Peyer's patch (tissue), 4 donors: Measurements from ENCODE around the gene HIPK3. TPM values are rescaled to one million over a fixed set of nuclear protein-coding genes. Genes with fewer than 3 reads are reported as not detected.

Experiments used
- DNase-seq, 3 donors: peaks; one replicate each; pipeline ENCODE4 v3.0.0-alpha.2; 2017 to 2019
- H3K27ac ChIP-seq, 4 donors: fragments of 200-600 bp; sonication (generic); one replicate each; pipeline ENCODE4 v1.5.1; 2016 to 2019
- H3K27me3 ChIP-seq, 2 donors: fragments of 200-600 bp; sonication (generic); one replicate each; pipeline ENCODE4 v1.5.1; 2019
- H3K36me3 ChIP-seq, 3 donors: fragments of 200-600 bp; sonication (generic); one replicate each; pipeline ENCODE4 v1.5.1; 2016 to 2019
- H3K4me1 ChIP-seq, 4 donors: fragments of 200-600 bp; sonication (generic); one replicate each; pipeline ENCODE4 v1.5.1; 2016 to 2019
- H3K4me3 ChIP-seq, 4 donors: fragments of 200-600 bp; sonication (generic); 1 replicate in 3 of 4; 2 replicates in 1 of 4; pipeline ENCODE4 v1.5.1; 2016 to 2019; ENCODE audit warnings: mild to moderate bottlenecking in 1 of 4
- H3K9me3 ChIP-seq, 4 donors: fragments of 200-600 bp; sonication (generic); one replicate each; pipeline ENCODE4 v1.5.1; 2016 to 2019; ENCODE audit warnings: mild to moderate bottlenecking in 1 of 4
- POLR2A ChIP-seq, 2 donors: fragments of 450-650 bp; IDR thresholded peaks; one replicate each; pipeline ENCODE4 v1.5.1; 2017; ENCODE audit warnings: antibody characterized with exemption in 2 of 2, mild to moderate bottlenecking in 2 of 2, moderate library complexity in 2 of 2
- total RNA-seq, 4 donors: library from RNA; depleted of rRNA; stranded (reverse); fragments of >200 nt; gene quantifications; one replicate each; pipeline ENCODE4 v1.1.0, GENCODE V29; 2016
- TF ChIP-seq, protein P1 (sequence below), 6 experiments: fragments of 450-650 bp in 4 of 6; fragments of 200-600 bp in 2 of 6; sonication (generic) in 1 of 6; IDR thresholded peaks; one replicate each; pipeline ENCODE4 v1.5.1; 2017 to 2019; ENCODE audit warnings: antibody characterized with exemption in 6 of 6, mild to moderate bottlenecking in 3 of 6, moderate library complexity in 1 of 6

The HIPK3 gene
- total RNA-seq, 4 donors from 2014 or later = 87.8 to 123 (median 97.8) TPM

DNA sequence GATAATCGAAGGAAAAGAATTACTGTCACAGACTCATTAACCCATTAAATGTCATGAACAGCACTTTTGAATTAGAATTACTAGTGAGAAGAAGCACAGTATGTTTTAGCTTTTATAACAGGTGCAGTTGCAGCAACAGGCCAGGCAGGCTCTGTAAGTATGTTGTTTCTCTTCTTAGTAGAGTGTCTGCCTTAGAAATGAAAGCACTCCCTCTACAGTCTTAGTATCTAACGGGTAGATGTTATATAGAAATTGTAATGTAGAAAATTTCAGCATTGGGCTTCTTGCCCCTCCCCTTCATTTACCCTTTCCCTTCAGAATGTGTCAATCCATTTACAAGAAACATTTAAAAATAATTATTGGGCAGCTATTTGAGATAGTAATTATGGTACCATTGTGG lies 87.4 kb downstream of the HIPK3 start:
- H3K27me3 ChIP-seq = no peaks in the 10 kb centered on the region
- H3K4me3 ChIP-seq = no peak overlapping the region
- H3K4me1 ChIP-seq = no peaks in the 10 kb centered on the region
- no peak overlapping the region for H3K27ac ChIP-seq
- no peak for DNase-seq
- H3K36me3 ChIP-seq = peaks cover 3 to 84% (median 3%) of the 10 kb centered on the region in 3 donors
- H3K9me3 ChIP-seq = no peaks in the 10 kb centered on the region
- TF ChIP-seq, protein P1, sequence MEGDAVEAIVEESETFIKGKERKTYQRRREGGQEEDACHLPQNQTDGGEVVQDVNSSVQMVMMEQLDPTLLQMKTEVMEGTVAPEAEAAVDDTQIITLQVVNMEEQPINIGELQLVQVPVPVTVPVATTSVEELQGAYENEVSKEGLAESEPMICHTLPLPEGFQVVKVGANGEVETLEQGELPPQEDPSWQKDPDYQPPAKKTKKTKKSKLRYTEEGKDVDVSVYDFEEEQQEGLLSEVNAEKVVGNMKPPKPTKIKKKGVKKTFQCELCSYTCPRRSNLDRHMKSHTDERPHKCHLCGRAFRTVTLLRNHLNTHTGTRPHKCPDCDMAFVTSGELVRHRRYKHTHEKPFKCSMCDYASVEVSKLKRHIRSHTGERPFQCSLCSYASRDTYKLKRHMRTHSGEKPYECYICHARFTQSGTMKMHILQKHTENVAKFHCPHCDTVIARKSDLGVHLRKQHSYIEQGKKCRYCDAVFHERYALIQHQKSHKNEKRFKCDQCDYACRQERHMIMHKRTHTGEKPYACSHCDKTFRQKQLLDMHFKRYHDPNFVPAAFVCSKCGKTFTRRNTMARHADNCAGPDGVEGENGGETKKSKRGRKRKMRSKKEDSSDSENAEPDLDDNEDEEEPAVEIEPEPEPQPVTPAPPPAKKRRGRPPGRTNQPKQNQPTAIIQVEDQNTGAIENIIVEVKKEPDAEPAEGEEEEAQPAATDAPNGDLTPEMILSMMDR (IDR thresholded peaks at IDR 0.05) = no peak
- no peak for TF ChIP-seq POLR2A (IDR thresholded peaks at IDR 0.05)

- no peak overlapping the region for H3K4me3 ChIP-seq
- no peak for DNase-seq
- no peaks in the 10 kb centered on the region for H3K9me3 ChIP-seq
- TF ChIP-seq, protein P1 (IDR thresholded peaks at IDR 0.05) = no peak
- TF ChIP-seq POLR2A (IDR thresholded peaks at IDR 0.05) = no peak
- peaks cover 0 to 84% (median 3%) of the 10 kb centered on the region in 3 donors for H3K36me3 ChIP-seq
- H3K4me1 ChIP-seq = no peaks in the 10 kb centered on the region
- H3K27me3 ChIP-seq = no peaks in the 10 kb centered on the region
- no peak overlapping the region for H3K27ac ChIP-seq
Observed at GRCh38 chr11:33347490-33348125, 90.4 kb downstream of the HIPK3 start.

DNA sequence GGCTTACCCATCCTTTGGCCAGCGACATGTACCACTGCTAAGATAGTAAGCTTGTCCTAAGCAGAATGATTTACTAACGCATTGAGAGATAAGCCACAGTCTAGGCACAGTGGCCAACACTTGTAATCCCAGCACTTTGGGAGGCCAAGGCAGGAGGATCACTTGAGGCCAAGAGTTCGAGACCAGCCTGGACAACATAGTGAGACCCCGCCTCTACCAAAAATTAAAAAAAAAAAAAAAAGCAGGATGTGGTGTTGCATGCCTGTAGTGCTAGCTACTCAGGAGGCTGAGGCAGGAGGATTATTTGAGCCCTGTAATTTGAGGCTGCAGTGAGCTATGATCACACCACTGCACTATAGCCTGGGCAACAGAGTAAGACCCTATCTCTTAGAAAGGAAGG lies 93.1 kb downstream of the HIPK3 start:
- Histone ChIP-seq H3K27ac (no peak overlapping the region), H3K27me3 (no peaks in the 10 kb centered on the region), H3K9me3 (no peaks in the 10 kb centered on the region), H3K36me3 (peaks cover 0 to 88% (median 3%) of the 10 kb centered on the region in 3 donors), H3K4me1 (no peaks in the 10 kb centered on the region), H3K4me3 (no peak overlapping the region)
- DNase-seq = no peak
- TF ChIP-seq, protein P1 (IDR thresholded peaks at IDR 0.05) = no peak
- TF ChIP-seq POLR2A (IDR thresholded peaks at IDR 0.05) = no peak

DNA sequence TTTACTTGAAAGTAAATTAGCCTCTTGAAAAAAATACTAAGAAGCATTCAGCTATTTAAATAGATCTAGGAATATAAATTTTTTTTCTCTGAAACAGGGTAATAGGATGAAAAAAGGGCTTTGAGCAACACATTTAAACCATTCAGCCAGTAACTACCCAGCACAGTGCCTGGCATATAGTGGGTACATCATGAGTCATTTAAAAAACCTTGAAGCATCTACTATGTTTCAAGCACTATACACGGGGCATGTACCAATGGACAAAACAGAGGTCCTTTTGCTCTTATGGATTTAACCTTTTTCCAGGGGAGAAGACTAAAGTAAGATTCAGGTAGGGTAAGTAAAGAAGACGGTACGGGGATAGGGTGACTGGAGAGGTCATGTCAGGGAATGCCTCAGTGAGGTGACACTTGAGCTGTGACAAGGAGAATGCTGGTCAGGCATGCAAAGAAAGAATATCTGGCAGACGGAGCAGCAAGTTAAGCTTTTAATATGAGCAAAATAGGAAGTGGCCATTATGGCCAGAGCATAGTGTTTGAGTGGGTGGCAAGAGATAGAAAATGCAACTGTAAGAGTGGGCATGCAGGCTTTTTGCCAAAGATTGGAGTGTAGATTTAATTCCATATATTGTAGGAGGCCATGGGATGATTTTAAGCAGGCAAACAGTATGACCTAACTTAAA lies 101.1 kb downstream of the HIPK3 start:
- H3K36me3 ChIP-seq = peaks cover 0 to 19% (median 0%) of the 10 kb centered on the region in 3 donors
- H3K9me3 ChIP-seq = no peaks in the 10 kb centered on the region
- H3K27me3 ChIP-seq = no peaks in the 10 kb centered on the region
- no peaks in the 10 kb centered on the region for H3K4me1 ChIP-seq
- no peak overlapping the region for H3K4me3 ChIP-seq
- H3K27ac ChIP-seq = no peak overlapping the region
- TF ChIP-seq, protein P1 (IDR thresholded peaks at IDR 0.05) = no peak
- TF ChIP-seq POLR2A (IDR thresholded peaks at IDR 0.05) = no peak
- no peak for DNase-seq

DNA sequence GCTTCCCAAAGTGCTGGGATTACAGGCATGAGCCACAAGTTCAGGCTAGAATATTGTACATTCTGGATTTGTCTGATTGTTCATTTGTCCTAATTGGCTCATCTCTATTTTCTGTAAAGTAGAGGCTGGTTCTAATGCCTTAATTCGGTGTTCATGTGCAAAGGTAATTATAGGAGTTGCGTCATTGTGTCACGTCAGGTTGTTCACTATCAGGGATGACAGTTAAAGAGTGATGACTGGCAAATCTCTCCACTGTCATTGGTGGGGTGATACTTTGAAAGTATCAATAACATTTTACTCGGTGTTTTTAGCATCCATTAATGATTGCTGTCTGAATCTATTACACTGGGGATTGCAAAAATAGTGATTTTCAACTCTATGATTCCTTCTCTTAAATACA lies 103.5 kb downstream of the HIPK3 start:
- peaks cover 0 to 2% (median 0%) of the 10 kb centered on the region in 3 donors for H3K36me3 ChIP-seq
- no peaks in the 10 kb centered on the region for H3K4me1 ChIP-seq
- no peak overlapping the region for H3K4me3 ChIP-seq
- no peak overlapping the region for H3K27ac ChIP-seq
- no peak for DNase-seq
- H3K9me3 ChIP-seq = no peaks in the 10 kb centered on the region
- TF ChIP-seq, protein P1 (IDR thresholded peaks at IDR 0.05) = no peak
- no peak for TF ChIP-seq POLR2A (IDR thresholded peaks at IDR 0.05)
- no peaks in the 10 kb centered on the region for H3K27me3 ChIP-seq
